SK-N-SH (cell line): ENCODE data around the gene LPGAT1. TPM values are rescaled to one million over a fixed set of nuclear protein-coding genes. Genes with fewer than 3 reads are reported as not detected.

ENCODE experiments used
- CTCF ChIA-PET: fragments of 300-600, 350-600 bp; formaldehyde crosslinking; extraction: SDS; loops from one replicate; lab custom pipeline; 2021; lab: Yijun Ruan, JAX
- POLR2A ChIA-PET: fragments of 350-600 bp; sonication (Branson Sonifier 250); formaldehyde crosslinking; extraction: SDS; loops from one replicate; lab custom pipeline; 2020; ENCODE audit warnings: antibody characterized with exemption, inconsistent platforms; lab: Yijun Ruan, JAX
- DNase-seq: peaks from one replicate; pipeline ENCODE4 v3.0.0; 2012
- H2AFZ ChIP-seq: fragments of 200-600 bp; sonication (generic); 2 replicates; pipeline ENCODE4 v1.8.1; 2016; ENCODE audit warnings: antibody characterized with exemption, mild to moderate bottlenecking, low read depth
- H3F3A ChIP-seq: fragments of 200-600 bp; sonication (generic); replicated peaks from 2 replicates; pipeline ENCODE3; 2016; ENCODE audit warnings: antibody characterized with exemption, mild to moderate bottlenecking; ENCODE audit not compliant: insufficient read depth
- H3K27ac ChIP-seq, 2 experiments: fragments of 200-500 bp in 1 of 2; fragments of 200-600 bp in 1 of 2; sonication (Bioruptor generic) in 1 of 2; sonication (generic), shearing (Covaris generic) in 1 of 2; 2 replicates each; pipeline versions ENCODE4 v1.5.1 to v1.6.1; 2014 to 2016; ENCODE audit warnings: low read depth in 2 of 2, inconsistent platforms in 1 of 2, low read length in 1 of 2, mild to moderate bottlenecking in 1 of 2, mixed read lengths in 1 of 2
- H3K27me3 ChIP-seq: fragments of 200-600 bp; sonication (generic), shearing (Covaris generic); 2 replicates; pipeline ENCODE4 v1.6.1; 2016; ENCODE audit warnings: mixed run types; ENCODE audit not compliant: insufficient read depth
- H3K36me3 ChIP-seq, 2 experiments: fragments of 200-500 bp in 1 of 2; fragments of 200-600 bp in 1 of 2; sonication (Bioruptor generic) in 1 of 2; sonication (generic) in 1 of 2; replicated peaks in 1 of 2; 2 replicates each; pipeline versions ENCODE3 to v1.5.1; 2014 to 2016; ENCODE audit warnings: low read length in 1 of 2, mild to moderate bottlenecking in 1 of 2; ENCODE audit not compliant: insufficient read depth in 2 of 2, control insufficient read depth in 1 of 2
- H3K4me1 ChIP-seq, 2 experiments: fragments of 200-500 bp in 1 of 2; fragments of 200-600 bp in 1 of 2; sonication (Bioruptor generic) in 1 of 2; sonication (generic), shearing (Covaris generic) in 1 of 2; 2 replicates each; pipeline versions ENCODE4 v1.5.1 to v1.6.1; 2014 to 2016; ENCODE audit warnings: low read depth in 1 of 2, low read length in 1 of 2, mixed run types in 1 of 2; ENCODE audit not compliant: insufficient read depth in 2 of 2, control insufficient read depth in 1 of 2
- H3K4me2 ChIP-seq: fragments of 200-600 bp; sonication (generic), shearing (Covaris generic); 2 replicates; pipeline ENCODE4 v1.6.1; 2017; ENCODE audit warnings: mixed run types
- H3K4me3 ChIP-seq, 2 experiments: fragments of 200-500 bp in 1 of 2; fragments of 200-600 bp in 1 of 2; sonication (Bioruptor generic) in 1 of 2; sonication (generic), shearing (Covaris generic) in 1 of 2; 2 replicates each; pipeline versions ENCODE4 v1.5.1 to v1.8.1; 2014 to 2016; ENCODE audit warnings: low read depth in 2 of 2, inconsistent platforms in 1 of 2, low read length in 1 of 2, mild to moderate bottlenecking in 1 of 2, mixed read lengths in 1 of 2, moderate library complexity in 1 of 2
- H3K79me2 ChIP-seq: fragments of 200-600 bp; sonication (generic); 2 replicates; pipeline ENCODE4 v1.8.1; 2017; ENCODE audit warnings: mild to moderate bottlenecking; ENCODE audit not compliant: insufficient read depth
- H3K9ac ChIP-seq: fragments of 200-600 bp; sonication (generic); 2 replicates; pipeline ENCODE4 v1.6.1; 2017; ENCODE audit warnings: mixed run types
- H3K9me2 ChIP-seq: fragments of 200-600 bp; sonication (generic); 2 replicates; pipeline ENCODE4 v1.6.1; 2017; ENCODE audit warnings: mixed run types
- H3K9me3 ChIP-seq: fragments of 200-600 bp; sonication (generic); 2 replicates; pipeline ENCODE4 v1.6.1; 2017; ENCODE audit warnings: mixed run types, mild to moderate bottlenecking, moderate library complexity
- H4K20me1 ChIP-seq: fragments of 200-600 bp; sonication (generic); 2 replicates; pipeline ENCODE4 v1.6.1; 2017; ENCODE audit warnings: mild to moderate bottlenecking, mixed run types; ENCODE audit not compliant: insufficient read depth
- CHD2 ChIP-seq: fragments of 150-350 bp; IDR thresholded peaks from 2 replicates; pipeline ENCODE4 v1.6.1; 2018; ENCODE audit warnings: low read length; ENCODE audit not compliant: partially characterized antibody
- CTCF ChIP-seq: fragments of 200-600 bp; sonication (generic); IDR thresholded peaks from 2 replicates; pipeline ENCODE4 v1.6.1; 2017; ENCODE audit warnings: antibody characterized with exemption, mild to moderate bottlenecking, moderate library complexity
- EP300 ChIP-seq, 2 experiments: IDR thresholded peaks; 2 replicates each; pipeline versions ENCODE4 v1.4.0 to v1.6.1; 2012; ENCODE audit warnings: borderline replicate concordance in 1 of 2, low read depth in 1 of 2, low read length in 1 of 2
- FOSL2 ChIP-seq: IDR thresholded peaks from 2 replicates; pipeline ENCODE4 v1.4.0; 2012; ENCODE audit warnings: low read depth, mild to moderate bottlenecking, moderate library complexity, borderline replicate concordance
- FOXJ3 ChIP-seq: sonication (generic); formaldehyde crosslinking; IDR thresholded peaks from 2 replicates; pipeline ENCODE4 v1.5.1; 2020; ENCODE audit warnings: mild to moderate bottlenecking, missing genetic modification reagents
- GATA2 ChIP-seq: sonication (generic); formaldehyde crosslinking; IDR thresholded peaks from 2 replicates; pipeline ENCODE4 v1.5.0; 2020; ENCODE audit warnings: mild to moderate bottlenecking, missing genetic modification reagents
- IRF3 ChIP-seq: fragments of 150-350 bp; IDR thresholded peaks from 2 replicates; pipeline ENCODE4 v1.6.1; 2016; ENCODE audit warnings: mild to moderate bottlenecking, low read depth, low read length
- JUND ChIP-seq: IDR thresholded peaks from 2 replicates; pipeline ENCODE4 v1.4.0; 2012
- PBX3 ChIP-seq: IDR thresholded peaks from 2 replicates; pipeline ENCODE4; 2012
- POLR2AphosphoS5 ChIP-seq: IDR thresholded peaks from 2 replicates; pipeline ENCODE4 v1.6.1; 2012; ENCODE audit warnings: low read depth, low read length
- RAD21 ChIP-seq: IDR thresholded peaks from 2 replicates; pipeline ENCODE4 v1.6.1; 2012; ENCODE audit warnings: mild to moderate bottlenecking, low read length
- REST ChIP-seq: IDR thresholded peaks from 2 replicates; pipeline ENCODE4 v1.6.1; 2012; ENCODE audit warnings: mild to moderate bottlenecking, low read depth, low read length, moderate library complexity
- RXRA ChIP-seq: IDR thresholded peaks from 2 replicates; pipeline ENCODE4 v1.4.0; 2012; ENCODE audit warnings: low read depth, mild to moderate bottlenecking, borderline replicate concordance
- SIN3A ChIP-seq: IDR thresholded peaks from 2 replicates; pipeline ENCODE4 v1.6.1; 2012; ENCODE audit warnings: low read depth, mild to moderate bottlenecking, low read length, moderate library complexity, borderline replicate concordance
- TCF12 ChIP-seq: IDR thresholded peaks from 2 replicates; pipeline ENCODE4 v1.4.0; 2012
- USF2 ChIP-seq: fragments of 150-350 bp; IDR thresholded peaks from 2 replicates; pipeline ENCODE4 v1.6.1; 2017; ENCODE audit warnings: antibody characterized with exemption, low read length, low read depth, borderline replicate concordance
- YY1 ChIP-seq: IDR thresholded peaks from 2 replicates; pipeline ENCODE4 v1.4.0; 2012; ENCODE audit warnings: low read depth, mild to moderate bottlenecking
- ZBTB33 ChIP-seq: IDR thresholded peaks from 2 replicates; pipeline ENCODE4 v1.4.0; 2012; ENCODE audit warnings: low read depth, borderline replicate concordance
- WGBS: methylation state at CpG from one replicate; pipeline ENCODE4 v1.1.6; 2017; ENCODE audit warnings: low lambda C conversion rate; 5-methylcytosine and 5-hydroxymethylcytosine counted together
- polyA plus RNA-seq, 3 experiments: library from polyadenylated mRNA; depleted of rRNA; stranded (reverse); fragments of >200 nt; gene quantifications; 2 replicates each; pipeline ENCODE4 v1.2.3, GENCODE V29; 2012

LPGAT1 gene
- polyA plus RNA-seq, 1 of the 3 experiments (the other 2 are of a cell fraction), result 4.8 TPM

- TF ChIP-seq EP300 (IDR thresholded peaks at IDR 0.05; ENCODE audit: borderline replicate concordance in 1 of 2, low read depth in 1 of 2, low read length in 1 of 2) (no peak), GATA2 (CRISPR knock-in tag) (no peak), RAD21 (no peak), CHD2 (no peak), YY1 (no peak), SIN3A (no peak)
Measured at GRCh38 chr1:211701733-211702132, 128.8 kb downstream of the LPGAT1 start (continued).

- DNase-seq, result no peak
- Histone ChIP-seq H4K20me1 (no peaks in the 10 kb centered on the region), H3F3A (no peaks in the 10 kb centered on the region), H3K9me3 (no peaks in the 10 kb centered on the region), H3K36me3 (no peaks in the 10 kb centered on the region), H3K4me3 (no peak overlapping the region), H2AFZ (no peak overlapping the region), H3K27me3 (no peaks in the 10 kb centered on the region), H3K9me2 (no peaks in the 10 kb centered on the region), H3K4me1 (peaks cover 0 to 3% of the 10 kb centered on the region in 2 experiments; a peak in 1 of 4 replicates), H3K4me2 (no peak overlapping the region), H3K9ac (no peak overlapping the region), H3K79me2 (no peaks in the 10 kb centered on the region), H3K27ac (no peak overlapping the region)
- CTCF ChIA-PET, result interaction anchor here (0.6 to 5.0 kb wide), 50 partner anchors 9 to 757 kb away, joined by 3 to 73 read pairs (median 4); partner anchors contain the start of genes DTL and INTS7
- POLR2A ChIA-PET, result no interaction called here
- WGBS, result 94% methylated on average over 14 of the region's 16 CpGs
- TF ChIP-seq REST (no peak), FOXJ3 (CRISPR knock-in tag) (no peak), USF2 (no peak), GATA2 (CRISPR knock-in tag) (no peak), JUND (no peak), RXRA (no peak), TCF12 (no peak), CTCF (no peak), FOSL2 (no peak), IRF3 (no peak), PBX3 (no peak), POLR2AphosphoS5 (no peak), ZBTB33 (no peak), YY1 (no peak)
Measured at GRCh38 chr1:211699059-211699458, 131.5 kb downstream of the LPGAT1 start.
